Breast epithelium (tissue), 3 donors: ENCODE results near the gene PIK3R5.

ENCODE experiments used
- POLR2A ChIP-seq: fragments of 450-650 bp; IDR thresholded peaks from one replicate; pipeline ENCODE4 v1.6.1; 2016; ENCODE audit warnings: antibody characterized with exemption, mild to moderate bottlenecking, moderate library complexity
- TF ChIP-seq, protein P1 (sequence below), 3 donors: fragments of 450-650 bp; IDR thresholded peaks; one replicate each; pipeline ENCODE4 v1.5.1; 2016 to 2017; ENCODE audit warnings: antibody characterized with exemption in 3 of 3, mild to moderate bottlenecking in 3 of 3, moderate library complexity in 3 of 3

DNA sequence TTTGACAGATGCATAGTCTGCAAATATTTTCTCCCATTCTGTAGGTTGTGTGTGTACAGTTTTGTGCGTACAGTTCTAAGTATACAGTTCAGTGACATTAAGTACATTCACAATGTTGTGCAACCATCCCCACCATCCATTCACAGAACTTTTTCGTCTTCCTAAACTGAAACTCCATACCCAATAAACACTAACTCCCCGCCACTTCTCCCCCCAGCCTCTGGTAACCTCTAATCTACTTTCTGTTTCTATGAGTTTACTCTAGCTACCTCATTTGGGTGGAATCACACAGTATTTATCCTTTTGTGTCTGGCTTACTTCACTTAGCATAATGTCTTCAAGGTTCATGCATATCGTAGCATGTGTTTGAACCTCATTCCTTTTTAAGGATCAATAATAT lies 14.3 kb downstream of the PIK3R5 start:
- TF ChIP-seq, protein P1, sequence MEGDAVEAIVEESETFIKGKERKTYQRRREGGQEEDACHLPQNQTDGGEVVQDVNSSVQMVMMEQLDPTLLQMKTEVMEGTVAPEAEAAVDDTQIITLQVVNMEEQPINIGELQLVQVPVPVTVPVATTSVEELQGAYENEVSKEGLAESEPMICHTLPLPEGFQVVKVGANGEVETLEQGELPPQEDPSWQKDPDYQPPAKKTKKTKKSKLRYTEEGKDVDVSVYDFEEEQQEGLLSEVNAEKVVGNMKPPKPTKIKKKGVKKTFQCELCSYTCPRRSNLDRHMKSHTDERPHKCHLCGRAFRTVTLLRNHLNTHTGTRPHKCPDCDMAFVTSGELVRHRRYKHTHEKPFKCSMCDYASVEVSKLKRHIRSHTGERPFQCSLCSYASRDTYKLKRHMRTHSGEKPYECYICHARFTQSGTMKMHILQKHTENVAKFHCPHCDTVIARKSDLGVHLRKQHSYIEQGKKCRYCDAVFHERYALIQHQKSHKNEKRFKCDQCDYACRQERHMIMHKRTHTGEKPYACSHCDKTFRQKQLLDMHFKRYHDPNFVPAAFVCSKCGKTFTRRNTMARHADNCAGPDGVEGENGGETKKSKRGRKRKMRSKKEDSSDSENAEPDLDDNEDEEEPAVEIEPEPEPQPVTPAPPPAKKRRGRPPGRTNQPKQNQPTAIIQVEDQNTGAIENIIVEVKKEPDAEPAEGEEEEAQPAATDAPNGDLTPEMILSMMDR (IDR thresholded peaks at IDR 0.05): no peak
- TF ChIP-seq POLR2A: no peak
